ENCODE results near the gene LYG1.
"Not testable (repeated sequence)": the region's sequence is repeated elsewhere in the genome, so short reads cannot be mapped to it uniquely, and the experiment has no call there.

LYG1 gene

GRCh38 chr2:99301097-99301496 lies at the start of gene LYG1:
Gene LYG1, minus strand, starts transcription at chr2:99301197. Its CDS starts 5,527 bp downstream, at chr2:99295670.
- H3K4me3 Mint-ChIP-seq; DNase-seq (ENCODE audit: low spot score in 2 of 2); H3K27ac Mint-ChIP-seq; H3K36me3 Mint-ChIP-seq; H3K9me3 Mint-ChIP-seq; H3K4me1 Mint-ChIP-seq; ATAC-seq: not testable (repeated sequence)

GRCh38 chr2:99350194-99350593 lies 49.2 kb upstream of the LYG1 start:
- Mint-ChIP-seq H3K9me3 (no peaks in the 10 kb centered on the region), H3K4me3 (no peak overlapping the region), H3K36me3 (peaks cover 7% of the 10 kb centered on the region), H3K27ac (peak overlapping the region; percentile 63), H3K4me1 (peaks cover 56% of the 10 kb centered on the region)
- ATAC-seq (no peak), DNase-seq (ENCODE audit: low spot score in 2 of 2) (no peak)

- ATAC-seq (peak; percentile 74), DNase-seq (ENCODE audit: low spot score in 2 of 2) (no peak)
- H3K36me3 Mint-ChIP-seq, result peaks cover 11% of the 10 kb centered on the region
- peak overlapping the region; percentile 11 for H3K4me3 Mint-ChIP-seq
- H3K4me1 Mint-ChIP-seq, result peaks cover 59% of the 10 kb centered on the region
- peak overlapping the region; percentile 53 for H3K27ac Mint-ChIP-seq
- H3K9me3 Mint-ChIP-seq, result no peaks in the 10 kb centered on the region
These were observed 47.2 kb upstream of the LYG1 start for GRCh38 chr2:99348173-99348572.

GRCh38 chr2:99346218-99346617 lies 45.2 kb upstream of the LYG1 start:
- Mint-ChIP-seq H3K4me1 (peaks cover 77% of the 10 kb centered on the region), H3K36me3 (peaks cover 24% of the 10 kb centered on the region), H3K9me3 (no peaks in the 10 kb centered on the region), H3K4me3 (no peak overlapping the region), H3K27ac (no peak overlapping the region)
- ATAC-seq (no peak), DNase-seq (ENCODE audit: low spot score in 2 of 2) (no peak)

GRCh38 chr2:99345446-99345845 lies 44.4 kb upstream of the LYG1 start:
- H3K27ac Mint-ChIP-seq; H3K4me3 Mint-ChIP-seq; DNase-seq (ENCODE audit: low spot score in 2 of 2); ATAC-seq; H3K9me3 Mint-ChIP-seq: not testable (repeated sequence)
- peaks cover 24% of the 10 kb centered on the region for H3K36me3 Mint-ChIP-seq
- peaks cover 74% of the 10 kb centered on the region for H3K4me1 Mint-ChIP-seq

GRCh38 chr2:99342536-99342935 lies 41.5 kb upstream of the LYG1 start:
- Mint-ChIP-seq H3K4me3 (no peak overlapping the region), H3K36me3 (peaks cover 25% of the 10 kb centered on the region), H3K4me1 (peaks cover 60% of the 10 kb centered on the region), H3K27ac (peak overlapping the region; percentile 42), H3K9me3 (no peaks in the 10 kb centered on the region)
- ATAC-seq (no peak), DNase-seq (ENCODE audit: low spot score in 2 of 2) (no peak)

- ATAC-seq, result no peak
- Mint-ChIP-seq H3K4me1 (peaks cover 51% of the 10 kb centered on the region), H3K9me3 (no peaks in the 10 kb centered on the region), H3K36me3 (peaks cover 25% of the 10 kb centered on the region), H3K4me3 (no peak overlapping the region), H3K27ac (no peak overlapping the region)
- no peak for DNase-seq (ENCODE audit: low spot score in 2 of 2)
These were observed 39.8 kb upstream of the LYG1 start for GRCh38 chr2:99340669-99341236.

GRCh38 chr2:99338029-99338585 lies 37.1 kb upstream of the LYG1 start:
- ATAC-seq, result no peak
- no peak for DNase-seq (ENCODE audit: low spot score in 2 of 2)

GRCh38 chr2:99337113-99338028 lies 36.4 kb upstream of the LYG1 start, which contains the start of gene EIF5B:
Gene EIF5B, plus strand, starts transcription at chr2:99337389. Its CDS starts 166 bp downstream, at chr2:99337555.
- DNase-seq (ENCODE audit: low spot score in 2 of 2) (peak; percentile 92 to 95), ATAC-seq (peak; percentile 87)
- Mint-ChIP-seq H3K27ac (no peak within 1 kb of the TSS), H3K9me3 (no peaks in the 10 kb centered on the region), H3K4me3 (no peak within 1 kb of the TSS), H3K36me3 (peaks cover 25% of the 10 kb centered on the region), H3K4me1 (peaks cover 32% of the 10 kb centered on the region)

More at GRCh38 chr2:99338029-99338585, 37.1 kb upstream of the LYG1 start:
- H3K4me1 Mint-ChIP-seq, result peaks cover 39% of the 10 kb centered on the region
- peaks cover 25% of the 10 kb centered on the region for H3K36me3 Mint-ChIP-seq
- H3K27ac Mint-ChIP-seq, result no peak overlapping the region
- no peaks in the 10 kb centered on the region for H3K9me3 Mint-ChIP-seq
- H3K4me3 Mint-ChIP-seq, result no peak overlapping the region

- peak; percentile 6 for ATAC-seq
- no peaks in the 10 kb centered on the region for H3K9me3 Mint-ChIP-seq
- H3K4me3 Mint-ChIP-seq, result no peak overlapping the region
- H3K27ac Mint-ChIP-seq, result no peak overlapping the region
- H3K36me3 Mint-ChIP-seq, result peaks cover 26% of the 10 kb centered on the region
- H3K4me1 Mint-ChIP-seq, result peaks cover 27% of the 10 kb centered on the region
- DNase-seq (ENCODE audit: low spot score in 2 of 2), result no peak
These were observed 35.8 kb upstream of the LYG1 start for GRCh38 chr2:99336804-99337112.

GRCh38 chr2:99335911-99336803 lies 35.2 kb upstream of the LYG1 start, which contains the start of gene TXNDC9:
Gene TXNDC9, minus strand, starts transcription at chr2:99336333. Its CDS starts 3,123 bp downstream, at chr2:99333210.
- ATAC-seq, result peak; percentile 89
- DNase-seq (ENCODE audit: low spot score in 2 of 2), result peak; percentile 94 to 99
- Mint-ChIP-seq H3K9me3 (no peaks in the 10 kb centered on the region), H3K4me3 (no peak within 1 kb of the TSS), H3K36me3 (peaks cover 32% of the 10 kb centered on the region), H3K27ac (no peak within 1 kb of the TSS), H3K4me1 (peaks cover 21% of the 10 kb centered on the region)

GRCh38 chr2:99325384-99325783 lies 24.4 kb upstream of the LYG1 start:
- Mint-ChIP-seq H3K27ac (no peak overlapping the region), H3K36me3 (peaks cover 100% of the 10 kb centered on the region), H3K4me3 (no peak overlapping the region), H3K4me1 (peaks cover 3% of the 10 kb centered on the region), H3K9me3 (no peaks in the 10 kb centered on the region)
- no peak for ATAC-seq
- DNase-seq (ENCODE audit: low spot score in 2 of 2), result peak in 1 of 2 donors; percentile 25

- not testable (repeated sequence) for H3K4me1 Mint-ChIP-seq; H3K27ac Mint-ChIP-seq; DNase-seq (ENCODE audit: low spot score in 2 of 2); H3K9me3 Mint-ChIP-seq; ATAC-seq; H3K4me3 Mint-ChIP-seq
- H3K36me3 Mint-ChIP-seq, result peaks cover 60% of the 10 kb centered on the region
These were observed 16.8 kb upstream of the LYG1 start for GRCh38 chr2:99317873-99318200.

- H3K9me3 Mint-ChIP-seq, result no peaks in the 10 kb centered on the region
- no peaks in the 10 kb centered on the region for H3K4me1 Mint-ChIP-seq
- no peak overlapping the region for H3K4me3 Mint-ChIP-seq
- H3K36me3 Mint-ChIP-seq, result peaks cover 55% of the 10 kb centered on the region
- ATAC-seq (no peak), DNase-seq (ENCODE audit: low spot score in 2 of 2) (no peak)
- H3K27ac Mint-ChIP-seq, result no peak overlapping the region
These were observed 16.3 kb upstream of the LYG1 start for GRCh38 chr2:99317161-99317872.
